ENCODE measurements around the gene POLQ. TPM values are rescaled to one million over a fixed set of nuclear protein-coding genes. Genes with fewer than 3 reads are reported as not detected.
"Not testable (repeated sequence)": the region's sequence is repeated elsewhere in the genome, so short reads cannot be mapped to it uniquely, and the experiment has no call there.

The POLQ gene
- total and polyA plus RNA-seq, 4 donors: 0.10 to 13.2 (median 0.22) TPM

DNA sequence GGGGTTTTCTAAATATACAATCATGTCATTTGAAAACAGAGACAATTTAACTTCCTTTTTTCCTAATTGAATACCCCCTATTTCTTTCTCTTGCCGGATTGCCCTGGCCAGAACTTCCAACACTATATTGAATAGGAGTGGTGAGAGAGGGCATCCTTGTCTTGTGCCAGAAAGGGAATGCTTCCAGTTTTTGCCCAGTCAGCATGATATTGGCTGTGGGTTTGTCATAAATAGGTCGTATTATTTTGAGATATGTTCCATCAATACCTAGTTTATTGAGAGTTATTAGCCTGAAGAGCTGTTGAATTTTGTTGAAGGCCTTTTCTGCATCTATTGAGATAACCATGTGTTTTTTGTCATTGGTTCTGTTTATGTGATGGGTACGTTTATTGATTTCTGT lies 157.5 kb downstream of the POLQ start:
- not testable (repeated sequence) for H3K4me1 ChIP-seq (ENCODE audit: control insufficient read depth in 4 of 4, insufficient read depth in 4 of 4, low read length in 3 of 4); H3K27ac ChIP-seq (ENCODE audit: low read depth in 1 of 2, low read length in 2 of 2); DNase-seq (ENCODE audit: low spot score); H3K4me3 ChIP-seq (ENCODE audit: low read depth in 1 of 3, low read length in 3 of 3); H3K9ac ChIP-seq (ENCODE audit: low read depth in 1 of 2, low read length in 2 of 2); H3K36me3 ChIP-seq (ENCODE audit: control insufficient read depth in 4 of 4, insufficient read depth in 3 of 4, low read depth in 1 of 4, low read length in 3 of 4); H3K27me3 ChIP-seq (ENCODE audit: control insufficient read depth in 4 of 4, insufficient read depth in 4 of 4, low read length in 3 of 4); H3K9me3 ChIP-seq (ENCODE audit: control insufficient read depth in 4 of 4, low read length in 3 of 4)
- whole genome bisulfite sequencing: 66% methylated on average over 3 of the region's 3 CpGs

Other genes starting within 250 kb of the POLQ start
- gene ARGFX, start 22.0 kb upstream of the POLQ start, total RNA-seq: not detected
- not detected for gene ARGFX, start 22.0 kb upstream of the POLQ start, polyA plus RNA-seq
- under 1 TPM; 0.05 to 0.08 TPM for gene FBXO40, start 47.4 kb upstream of the POLQ start, total RNA-seq
- not detected for gene FBXO40, start 47.4 kb upstream of the POLQ start, polyA plus RNA-seq
- gene HCLS1, start 114.9 kb upstream of the POLQ start, total RNA-seq: 10 to 100 TPM; 17.2 to 39.8 TPM
- gene HCLS1, start 114.9 kb upstream of the POLQ start, polyA plus RNA-seq: 10 to 100 TPM; 18.5 to 26.6 TPM
- gene GOLGB1, start 203.8 kb upstream of the POLQ start, total RNA-seq: 10 to 100 TPM; 29.1 to 58.8 TPM
- gene GOLGB1, start 203.8 kb upstream of the POLQ start, polyA plus RNA-seq: 10 to 100 TPM; 10.1 to 36.8 TPM